Tibial nerve (tissue), 4 donors: ENCODE results near the gene EPHB3. TPM values are rescaled to one million over a fixed set of nuclear protein-coding genes. Genes with fewer than 3 reads are reported as not detected.

Experiments used
- DNase-seq, 2 donors: peaks; one replicate each; pipeline ENCODE4 v3.0.0-alpha.2; 2019; ENCODE audit warnings: low spot score in 2 of 2
- H3K27ac ChIP-seq, 4 donors: fragments of 200-600 bp; sonication (generic) in 3 of 4; one replicate each; pipeline ENCODE4 v1.5.1; 2017 to 2019; ENCODE audit warnings: mild to moderate bottlenecking in 1 of 4
- H3K27me3 ChIP-seq, 2 donors: fragments of 200-600 bp; sonication (generic) in 1 of 2; one replicate each; pipeline versions ENCODE4 v1.5.1 to v1.6.0; 2017 to 2019
- H3K36me3 ChIP-seq, 3 donors: fragments of 200-600 bp; sonication (generic); one replicate each; pipeline ENCODE4 v1.5.1; 2018 to 2019
- H3K4me1 ChIP-seq, 4 donors: fragments of 200-600 bp; sonication (generic) in 3 of 4; one replicate each; pipeline ENCODE4 v1.5.1; 2017 to 2019
- H3K4me3 ChIP-seq, 4 donors: fragments of 200-600 bp; sonication (generic) in 3 of 4; one replicate each; pipeline ENCODE4 v1.5.1; 2017 to 2019; ENCODE audit warnings: mild to moderate bottlenecking in 1 of 4, moderate library complexity in 1 of 4
- H3K9me3 ChIP-seq, 4 donors: fragments of 200-600 bp; sonication (generic) in 3 of 4; one replicate each; pipeline ENCODE4 v1.5.1; 2017 to 2019
- CTCF ChIP-seq, 5 experiments: fragments of 200-600 bp in 3 of 5; fragments of 450-650 bp in 2 of 5; sonication (generic) in 3 of 5; IDR thresholded peaks; one replicate each; pipeline ENCODE4 v1.5.1; 2016 to 2019; ENCODE audit warnings: antibody characterized with exemption in 5 of 5, mild to moderate bottlenecking in 3 of 5, moderate library complexity in 2 of 5
- EP300 ChIP-seq, 2 donors: sonication (generic); formaldehyde crosslinking; IDR thresholded peaks; one replicate each; pipeline ENCODE4 v1.6.1; 2017; ENCODE audit warnings: antibody characterized with exemption in 2 of 2, mild to moderate bottlenecking in 1 of 2
- POLR2A ChIP-seq, 2 donors: fragments of 450-650 bp; IDR thresholded peaks; one replicate each; pipeline ENCODE4 v1.6.1; 2017; ENCODE audit warnings: antibody characterized with exemption in 2 of 2, mild to moderate bottlenecking in 2 of 2, moderate library complexity in 2 of 2
- WGBS, 2 donors: methylation state at CpG; one replicate each; pipeline ENCODE4 v1.1.5; 2018; 5-methylcytosine and 5-hydroxymethylcytosine counted together
- total RNA-seq, 4 donors: library from RNA; depleted of rRNA; stranded (reverse); fragments of >200 nt; gene quantifications; one replicate each; pipeline ENCODE4 v1.1.0, GENCODE V29; 2016

The EPHB3 gene
- total RNA-seq, 4 donors from 2014 or later = 4.8 to 13.8 (median 5.9) TPM

- DNase-seq = peak; percentile 57 to 89
- 6 to 7% methylated on average over 16 to 17 of the region's 18 CpGs for WGBS, 2 donors
- Histone ChIP-seq H3K4me3 (no peak overlapping the region), H3K27me3 (peaks cover 0 to 41% of the 10 kb centered on the region in 2 donors), H3K9me3 (no peaks in the 10 kb centered on the region), H3K27ac (no peak overlapping the region), H3K36me3 (no peaks in the 10 kb centered on the region), H3K4me1 (peaks cover 0 to 6% (median 3%) of the 10 kb centered on the region in 4 donors)
- TF ChIP-seq CTCF (IDR thresholded peaks at IDR 0.05) = peak; percentile 89 to 95 (median 93)
- no peak for TF ChIP-seq EP300 (IDR thresholded peaks at IDR 0.05)
Measured at GRCh38 chr3:184543843-184544512, 17.6 kb upstream of the EPHB3 start.

GRCh38 chr3:184544513-184544861, 17.1 kb upstream of the EPHB3 start:
- TF ChIP-seq EP300 (IDR thresholded peaks at IDR 0.05) = no peak
- TF ChIP-seq CTCF (IDR thresholded peaks at IDR 0.05) = no peak
- no peak for TF ChIP-seq POLR2A (IDR thresholded peaks at IDR 0.05)

GRCh38 chr3:184545769-184546168, 15.8 kb upstream of the EPHB3 start:
- TF ChIP-seq POLR2A (IDR thresholded peaks at IDR 0.05) (no peak), CTCF (IDR thresholded peaks at IDR 0.05) (no peak), EP300 (IDR thresholded peaks at IDR 0.05) (no peak)
- peaks cover 0 to 18% (median 3%) of the 10 kb centered on the region in 4 donors for H3K4me1 ChIP-seq
- 59 to 72% methylated on average over 3 of the region's 3 CpGs for WGBS, 2 donors
- no peaks in the 10 kb centered on the region for H3K9me3 ChIP-seq
- DNase-seq = no peak
- H3K36me3 ChIP-seq = no peaks in the 10 kb centered on the region
- no peak overlapping the region for H3K27ac ChIP-seq
- H3K4me3 ChIP-seq = no peak overlapping the region
- peaks cover 0 to 25% of the 10 kb centered on the region in 2 donors for H3K27me3 ChIP-seq

More at GRCh38 chr3:184544513-184544861, 17.1 kb upstream of the EPHB3 start:
- DNase-seq = no peak
- no peak overlapping the region for H3K27ac ChIP-seq
- H3K36me3 ChIP-seq = no peaks in the 10 kb centered on the region
- H3K9me3 ChIP-seq = no peaks in the 10 kb centered on the region
- H3K4me3 ChIP-seq = no peak overlapping the region
- peaks cover 0 to 11% (median 3%) of the 10 kb centered on the region in 4 donors for H3K4me1 ChIP-seq
- peaks cover 0 to 35% of the 10 kb centered on the region in 2 donors for H3K27me3 ChIP-seq

GRCh38 chr3:184546252-184546651, 15.3 kb upstream of the EPHB3 start:
- Histone ChIP-seq H3K9me3 (no peaks in the 10 kb centered on the region), H3K36me3 (no peaks in the 10 kb centered on the region), H3K4me1 (peaks cover 0 to 18% (median 3%) of the 10 kb centered on the region in 4 donors), H3K27ac (no peak overlapping the region), H3K4me3 (no peak overlapping the region), H3K27me3 (peaks cover 0 to 21% of the 10 kb centered on the region in 2 donors)
- WGBS, 2 donors = 40 to 47% methylated on average over 7 of the region's 7 CpGs
- no peak for DNase-seq
- TF ChIP-seq CTCF (IDR thresholded peaks at IDR 0.05) (no peak), EP300 (IDR thresholded peaks at IDR 0.05) (peak in 1 of 2 donors; percentile 33)

- WGBS, 2 donors = 48 to 68% methylated on average over 15 of the region's 15 CpGs
- H3K27ac ChIP-seq = no peak overlapping the region
- no peaks in the 10 kb centered on the region for H3K9me3 ChIP-seq
- H3K4me1 ChIP-seq = peaks cover 0 to 12% (median 0%) of the 10 kb centered on the region in 4 donors
- H3K36me3 ChIP-seq = no peaks in the 10 kb centered on the region
- no peaks in the 10 kb centered on the region for H3K27me3 ChIP-seq
- H3K4me3 ChIP-seq = no peak overlapping the region
- TF ChIP-seq EP300 (IDR thresholded peaks at IDR 0.05) (no peak), POLR2A (IDR thresholded peaks at IDR 0.05) (no peak), CTCF (IDR thresholded peaks at IDR 0.05) (no peak)
- DNase-seq = no peak
Measured at GRCh38 chr3:184549796-184550577, 11.6 kb upstream of the EPHB3 start.
